ENCODE measurements around the gene CCER1.

CCER1 gene

DNA sequence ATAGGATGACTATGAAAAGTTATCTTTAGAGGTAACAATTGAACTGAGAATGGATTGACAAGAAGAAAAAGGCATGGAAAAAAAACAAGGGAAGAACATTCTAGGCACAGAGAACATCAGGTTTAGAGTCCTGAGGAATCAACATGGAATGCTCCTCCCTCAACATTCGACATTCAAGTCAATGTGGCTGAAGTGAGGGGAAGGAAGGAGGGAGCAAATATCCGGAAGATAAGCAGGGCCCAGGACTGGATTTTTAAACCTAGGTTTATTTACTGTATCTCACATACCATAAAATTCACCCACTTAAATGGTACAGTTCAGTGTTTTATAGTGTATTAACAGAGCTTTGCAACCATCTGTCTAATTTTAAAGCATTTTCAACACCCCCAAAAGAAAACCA, 9.6 kb upstream of the CCER1 start:
- no peak for DNase-seq

DNA sequence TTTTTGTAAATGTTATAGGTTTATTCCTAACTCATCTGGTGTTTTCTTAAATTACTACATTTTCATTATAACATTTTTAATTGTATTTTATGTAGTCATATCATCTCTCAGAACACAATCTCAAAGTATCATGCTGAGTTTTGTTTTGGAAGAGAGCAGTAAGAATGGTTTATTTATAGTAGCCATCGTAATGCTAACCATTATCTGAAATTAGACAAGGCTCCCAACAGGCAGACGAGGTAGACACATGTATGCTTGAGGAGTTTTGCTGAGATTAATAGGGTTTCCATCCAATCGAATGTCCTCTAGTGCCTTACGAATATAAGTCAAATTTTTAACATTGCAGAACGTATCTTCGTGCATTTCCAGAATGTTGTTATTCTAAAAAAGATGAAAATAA, 9.0 kb upstream of the CCER1 start:
- DNase-seq: no peak

DNA sequence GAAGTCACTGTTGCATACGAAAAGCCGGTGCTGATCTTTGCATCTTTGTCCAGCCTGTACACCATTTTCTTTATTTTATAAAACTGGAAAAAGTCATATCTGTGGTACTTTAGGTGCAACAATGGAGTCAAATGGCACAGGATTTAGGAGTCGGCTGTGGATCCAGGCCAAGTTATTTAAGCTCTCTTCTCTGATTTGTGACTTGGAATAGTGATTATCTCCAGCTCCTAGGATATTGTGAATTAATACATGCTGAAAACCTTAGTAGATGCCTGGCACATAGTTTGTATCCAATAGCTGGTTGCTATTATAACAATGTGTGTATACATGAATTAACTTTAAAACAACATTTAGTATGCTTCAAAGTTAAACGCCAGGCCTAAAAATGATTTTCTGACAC, 6.2 kb upstream of the CCER1 start:
- no peak for DNase-seq

DNA sequence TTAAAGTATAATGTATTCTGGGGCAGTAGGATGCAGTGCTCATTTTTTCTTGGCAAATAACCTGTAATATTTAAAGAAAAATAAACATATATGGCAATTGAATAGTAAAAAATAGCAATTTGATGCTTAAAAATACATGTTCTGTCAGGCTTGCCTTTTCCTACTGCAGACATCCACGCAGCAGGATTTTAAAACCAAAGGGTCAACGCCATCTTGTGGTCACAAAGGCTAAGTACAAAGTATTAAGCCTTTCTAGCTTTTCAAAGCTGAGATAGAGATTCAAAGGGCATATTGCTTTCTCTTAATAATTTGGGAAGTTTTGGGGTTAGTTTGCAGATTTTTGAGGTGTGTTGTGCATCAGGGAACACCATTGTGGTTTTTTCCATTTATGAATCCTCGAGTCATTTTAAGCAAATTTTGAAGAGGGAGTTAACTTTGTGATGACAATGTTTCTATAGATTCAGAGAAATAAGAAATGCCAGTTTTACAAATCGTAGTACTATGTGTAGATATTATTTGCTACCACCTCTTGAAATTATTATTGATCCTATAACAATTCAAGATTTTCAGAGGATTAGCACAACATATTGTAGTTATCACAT, 4.7 kb upstream of the CCER1 start:
- peak; percentile 27 for DNase-seq

DNA sequence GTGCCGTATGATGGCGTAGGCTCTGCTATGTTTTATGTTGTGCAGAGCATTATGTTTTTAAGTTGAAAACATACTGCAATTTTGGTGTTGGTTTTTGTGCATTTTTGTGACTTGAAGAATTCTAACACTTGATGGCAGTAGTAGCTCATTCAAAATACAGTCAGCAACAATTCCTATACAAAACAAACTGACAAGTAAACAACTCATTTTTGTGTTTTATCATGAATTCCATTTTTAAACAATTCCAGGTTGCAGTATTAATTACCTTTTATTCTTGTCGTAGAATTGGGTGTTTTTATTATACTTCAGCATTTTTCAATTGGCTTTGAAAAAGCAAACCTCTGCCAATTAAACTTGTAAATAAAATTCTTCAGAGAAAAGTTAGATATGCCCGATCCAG, 4.1 kb upstream of the CCER1 start:
- DNase-seq: no peak

DNA sequence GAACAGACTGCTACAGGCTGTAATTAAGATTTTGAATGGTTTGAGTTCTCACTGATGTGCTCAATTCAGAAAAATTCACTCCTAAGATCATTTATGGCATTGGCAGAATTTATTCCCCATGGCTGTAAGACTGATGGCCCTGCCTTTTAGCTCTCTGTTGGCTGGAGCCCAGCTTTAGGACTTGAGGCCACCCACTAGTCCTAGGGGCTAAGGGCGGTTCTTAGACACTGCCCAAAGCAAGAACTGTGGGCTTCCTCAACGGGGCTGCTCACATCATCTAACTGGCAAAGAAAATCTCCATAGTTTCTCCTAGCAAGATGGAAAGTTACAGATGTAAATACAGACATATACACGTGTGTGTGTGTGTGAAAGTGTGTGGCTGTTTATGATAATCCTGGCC, 3.4 kb upstream of the CCER1 start:
- no peak for DNase-seq

DNA sequence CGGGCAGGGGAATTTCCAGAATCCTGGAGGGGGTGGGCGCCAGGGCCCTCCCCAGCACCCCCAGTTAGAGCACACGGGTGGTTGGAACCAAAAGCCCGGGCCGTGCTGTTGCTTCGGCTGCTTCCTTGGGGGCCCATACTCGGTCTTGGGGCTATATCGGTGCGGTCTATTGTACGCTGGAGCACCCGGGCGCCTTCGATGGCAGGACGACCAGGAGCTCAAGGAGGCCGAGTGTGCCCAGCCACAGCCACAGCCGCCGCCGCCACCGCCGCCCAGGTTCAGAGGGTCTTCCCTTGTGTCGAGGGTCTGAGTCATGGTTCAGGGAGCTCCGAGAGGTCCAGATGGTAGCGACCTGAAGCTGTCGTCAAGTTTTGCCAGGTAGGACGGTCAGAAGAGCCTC, 548 bp downstream of the CCER1 start:
- no peak for DNase-seq

DNA sequence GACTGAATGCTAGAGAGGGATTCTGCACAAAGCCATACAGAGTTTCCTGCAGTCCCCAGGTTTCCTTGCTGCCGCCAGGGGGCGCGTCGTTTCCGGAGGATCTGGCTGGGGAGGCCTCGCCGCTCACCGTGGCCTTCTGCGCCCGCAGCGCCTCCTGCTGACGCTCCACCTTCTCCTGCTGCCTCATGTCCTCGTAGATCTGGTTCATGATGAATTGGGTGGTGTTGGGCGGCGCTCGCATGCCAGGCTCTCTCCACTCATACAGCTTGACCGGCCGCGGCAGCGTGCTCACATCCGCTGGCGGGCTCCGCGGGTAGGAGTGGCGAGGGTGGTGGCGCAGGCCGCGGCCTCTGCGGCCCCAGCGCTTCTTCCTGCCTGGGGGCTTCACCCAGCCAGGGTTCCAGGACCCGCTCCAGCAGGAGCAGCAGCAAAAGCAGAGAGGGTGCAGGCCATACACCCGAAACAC, 987 bp downstream of the CCER1 start:
- no peak for DNase-seq

DNA sequence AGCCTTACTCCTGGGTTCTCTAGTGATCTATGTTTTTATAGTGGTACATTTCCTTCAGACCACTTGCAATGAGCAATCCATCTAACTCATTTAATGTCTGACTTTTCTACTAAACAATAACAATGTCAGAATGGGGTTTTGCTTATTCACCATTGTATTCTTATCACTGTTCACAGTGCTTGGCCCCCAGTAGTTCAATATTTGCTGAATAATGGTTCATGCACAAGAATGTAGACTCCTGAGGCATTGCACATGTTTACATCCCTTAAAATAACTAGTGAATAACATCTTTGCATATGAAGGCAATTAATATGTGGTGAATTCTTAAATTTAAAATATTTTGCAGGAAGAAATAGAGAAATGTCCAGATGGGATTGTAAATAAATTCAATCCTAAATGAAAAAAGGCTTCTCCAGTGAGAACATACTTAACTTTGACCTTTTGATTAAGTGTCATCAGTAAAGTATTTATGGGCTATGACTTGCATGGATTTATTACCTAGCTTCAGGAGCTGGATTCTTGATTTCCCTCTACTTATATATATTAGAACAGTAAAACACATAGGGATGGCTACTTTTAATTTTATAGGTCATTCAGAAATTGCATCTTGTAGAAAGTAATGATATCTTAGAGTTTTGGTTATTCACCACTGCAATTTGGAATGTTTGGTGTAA, 3.4 kb downstream of the CCER1 start:
- no peak for DNase-seq

DNA sequence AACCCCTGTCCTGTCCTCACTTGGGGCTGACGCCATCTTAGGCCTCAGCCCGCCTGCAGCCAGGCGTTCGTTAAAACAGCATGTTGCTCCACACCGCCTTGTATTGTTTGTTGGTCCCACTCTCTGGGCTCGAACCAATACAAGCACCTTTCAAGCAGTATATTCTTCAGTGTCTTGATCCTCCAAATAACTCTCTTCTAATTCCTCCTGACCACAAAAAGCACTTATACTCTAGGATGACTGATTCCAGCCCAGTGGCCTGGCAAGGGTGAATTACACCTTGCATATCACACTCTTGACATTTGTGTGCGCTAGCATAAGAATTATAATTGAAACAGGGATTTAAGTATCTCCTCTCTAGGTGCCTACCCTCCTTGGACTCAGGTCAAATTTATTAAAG, 7.1 kb downstream of the CCER1 start:
- DNase-seq: no peak

DNA sequence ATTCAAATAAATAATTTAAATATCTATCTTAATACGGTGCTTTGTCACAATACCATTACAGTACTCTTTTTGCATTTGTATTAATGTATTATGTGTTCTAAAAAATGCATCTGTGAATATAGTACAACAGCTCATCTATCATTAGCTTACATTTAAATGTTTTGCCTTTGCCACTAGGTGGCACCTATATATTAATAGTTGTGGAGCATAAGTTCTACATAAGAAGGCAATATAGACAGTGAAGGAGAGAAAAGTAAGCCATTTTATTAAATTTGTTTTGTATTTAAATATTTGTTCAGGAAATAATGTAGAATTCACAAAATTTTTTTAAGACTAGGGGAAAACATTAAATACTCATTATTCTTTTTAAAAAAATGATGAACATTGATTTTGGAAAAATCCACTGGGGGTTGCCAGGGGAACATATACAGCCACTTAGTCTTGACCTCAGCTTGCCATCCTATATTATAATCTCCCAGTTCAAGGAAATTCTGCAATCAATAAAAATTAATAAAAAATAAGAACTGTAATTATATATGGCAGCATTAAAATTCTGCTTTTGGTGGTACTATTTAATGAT, 9.8 kb downstream of the CCER1 start:
- DNase-seq: peak; percentile 5

DNA sequence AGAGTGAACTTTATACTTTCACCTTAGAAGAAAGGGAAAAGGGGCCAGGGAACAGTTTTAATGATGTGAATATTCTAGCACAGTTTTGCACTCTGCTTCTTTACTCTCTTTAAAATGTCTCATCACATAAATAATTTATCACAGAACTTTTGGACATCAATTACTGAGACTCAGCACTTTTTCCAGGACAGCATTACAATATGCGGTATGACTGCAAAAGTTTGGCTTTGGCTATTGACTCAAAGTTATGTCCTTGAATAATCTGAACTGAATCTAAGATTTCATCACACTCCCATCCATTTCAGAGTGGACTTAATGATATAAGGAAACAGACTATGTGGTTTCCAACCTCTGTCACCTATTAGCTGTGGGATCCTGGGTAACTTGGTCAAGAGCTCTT, 11.7 kb downstream of the CCER1 start:
- no peak for DNase-seq

DNA sequence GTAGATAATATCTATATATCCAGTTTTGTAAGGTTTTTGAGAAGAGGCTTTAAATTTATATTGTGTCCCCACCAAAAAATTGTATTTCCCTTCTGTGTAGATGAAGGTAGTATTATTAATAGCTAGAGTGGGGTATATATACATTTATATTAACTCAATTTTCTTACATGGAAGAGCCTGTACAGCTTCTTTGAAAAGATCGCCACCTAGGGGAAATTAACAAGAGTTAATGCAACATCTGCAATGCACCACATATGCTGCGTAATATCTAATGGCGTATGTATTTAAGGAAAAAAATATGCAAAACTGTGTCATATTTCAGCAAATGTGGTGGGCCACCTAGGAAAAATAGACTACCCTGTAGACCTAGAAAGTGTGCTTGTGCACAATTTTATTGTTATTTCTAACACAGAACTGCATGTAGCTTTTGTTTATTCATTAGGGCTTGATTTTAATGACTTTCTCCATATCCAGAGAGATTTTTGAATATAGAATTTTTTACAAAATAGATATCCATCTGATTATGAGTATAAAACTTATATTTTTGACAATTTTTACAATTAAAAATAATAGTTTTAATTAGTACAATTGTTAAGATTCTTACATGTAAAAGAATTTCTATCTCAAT, 14.0 kb downstream of the CCER1 start:
- peak; percentile 48 for DNase-seq

DNA sequence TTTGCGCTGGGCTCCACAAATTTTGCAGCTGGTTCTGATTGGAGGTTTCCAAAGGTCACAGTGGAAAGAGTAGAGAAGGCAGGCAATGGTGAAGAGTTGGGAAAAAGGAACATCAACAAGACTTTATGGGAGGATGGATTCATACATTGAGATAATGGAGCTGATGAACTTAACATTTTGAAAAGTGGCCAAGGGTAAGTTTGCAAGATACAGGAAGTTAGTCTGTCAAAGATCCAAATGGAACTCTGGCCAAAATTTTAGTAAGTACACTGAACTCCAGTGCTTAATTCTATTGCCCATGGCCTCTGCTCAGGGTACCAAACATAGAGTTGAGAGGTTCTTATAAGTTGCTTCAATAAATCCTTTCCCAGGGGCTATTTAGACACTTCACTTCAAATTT, 15.6 kb downstream of the CCER1 start:
- DNase-seq: peak; percentile 46

DNA sequence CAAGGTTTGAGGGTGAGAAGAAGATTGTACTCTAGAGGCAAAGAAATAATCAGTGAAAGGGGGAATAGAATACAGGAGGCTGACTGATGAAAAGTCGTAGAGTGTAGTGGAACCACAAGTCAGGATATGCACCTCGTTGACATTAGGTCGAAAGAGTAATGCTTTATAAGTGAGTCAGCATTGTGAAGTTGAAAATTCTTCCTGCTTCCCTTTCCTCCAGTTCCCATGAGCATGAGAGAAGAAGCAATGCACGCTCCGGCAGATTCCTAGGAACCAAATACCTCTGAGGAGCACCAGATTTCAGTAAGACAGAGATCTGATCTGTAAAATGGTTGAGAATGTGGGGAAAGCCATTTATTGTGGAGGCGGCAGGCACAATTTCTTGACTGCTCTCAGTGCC, 16.5 kb downstream of the CCER1 start:
- peak; percentile 71 for DNase-seq

DNA sequence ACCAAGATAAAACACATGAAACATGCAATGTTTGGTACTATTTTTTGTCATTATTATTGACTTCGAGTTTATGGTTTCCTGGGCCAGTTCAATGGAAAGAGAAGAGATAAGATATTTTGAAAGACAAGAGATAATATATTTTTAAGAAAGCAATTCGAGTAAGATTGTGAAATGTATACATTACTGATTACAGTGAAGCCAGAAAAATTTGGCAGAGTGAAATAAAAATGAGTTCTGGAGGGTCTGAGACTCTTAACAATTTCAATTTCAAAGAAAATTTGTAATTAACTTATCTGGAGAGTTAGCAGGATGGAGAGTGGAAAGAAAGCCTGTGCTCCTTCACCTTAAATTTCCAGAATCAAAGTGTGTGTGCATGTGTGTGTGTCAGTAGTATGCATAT, 17.3 kb downstream of the CCER1 start:
- no peak for DNase-seq

DNA sequence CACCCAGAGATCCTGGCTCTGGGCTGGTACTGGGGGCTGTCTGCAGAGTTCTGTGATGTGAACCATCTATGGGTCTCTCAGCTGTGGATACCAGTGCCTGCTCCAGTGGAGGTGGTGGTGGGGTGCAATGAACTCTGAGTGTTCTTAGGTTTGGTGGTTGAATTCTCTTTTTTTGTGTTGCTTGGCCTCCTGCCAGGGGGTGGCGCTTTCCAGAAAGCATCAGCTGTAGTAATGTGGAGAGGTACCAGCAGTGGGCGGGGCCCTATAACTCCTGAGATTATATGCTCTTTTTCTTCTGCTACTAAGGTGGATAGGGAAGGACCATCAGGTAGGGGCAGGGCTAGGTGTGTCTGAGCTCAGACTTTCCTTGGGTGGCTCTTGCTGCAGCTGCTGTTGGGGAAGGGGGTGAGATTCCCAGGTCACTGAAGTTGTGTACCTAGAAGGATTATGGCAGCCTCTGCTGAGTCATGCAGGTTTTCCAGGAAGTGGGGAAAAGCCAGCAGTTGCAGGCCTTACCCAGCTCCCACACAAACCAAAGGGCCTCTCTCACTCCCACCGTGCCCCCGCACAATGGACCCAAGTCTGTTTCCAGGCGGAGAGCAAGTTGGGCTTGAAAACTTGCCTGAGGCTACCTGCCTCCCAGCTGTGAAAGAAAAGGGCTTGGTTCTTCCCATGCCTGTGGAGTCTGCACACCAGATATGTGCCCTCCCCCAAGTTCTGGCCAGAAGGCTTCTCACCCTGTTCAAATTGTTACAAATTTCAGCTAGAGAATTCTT, 18.6 kb downstream of the CCER1 start:
- peak; percentile 40 for DNase-seq

DNA sequence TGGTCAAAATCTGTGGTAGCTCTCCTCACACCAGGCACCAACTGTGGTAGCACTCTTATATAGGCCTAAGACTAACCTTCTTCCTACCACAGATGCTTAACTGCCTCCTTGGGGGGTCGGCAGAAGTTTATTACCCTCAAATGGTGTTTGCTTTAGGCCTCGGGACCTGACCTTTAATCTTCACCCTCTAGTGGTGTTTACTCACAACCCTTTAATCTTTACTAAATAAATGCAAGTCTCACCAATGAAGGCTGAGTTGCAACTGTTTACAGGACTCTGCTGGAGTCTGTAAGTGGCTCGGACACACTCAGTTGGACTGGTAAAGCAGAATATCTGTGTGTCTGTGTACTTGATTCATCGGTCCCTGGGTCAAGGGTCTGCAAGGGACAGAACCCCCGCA, 29.4 kb downstream of the CCER1 start:
- DNase-seq: no peak

DNA sequence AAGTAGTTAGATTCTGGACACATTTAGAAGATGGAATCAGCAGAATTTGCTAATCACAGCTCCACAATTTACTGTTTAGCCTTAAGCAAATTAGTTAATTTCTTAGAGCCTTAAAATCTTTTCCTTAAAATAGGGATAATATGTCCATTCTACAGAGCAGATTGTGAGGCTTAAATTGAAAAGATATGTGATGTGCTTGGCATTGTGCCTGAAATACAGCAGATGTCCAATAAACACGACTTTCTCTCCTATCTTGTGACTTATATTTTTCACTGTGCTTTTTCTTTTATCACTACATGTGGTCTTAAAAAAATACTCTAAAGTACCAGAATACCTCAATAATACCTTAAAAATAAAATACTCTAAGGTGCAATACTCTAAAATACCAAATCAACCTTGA, 30.6 kb downstream of the CCER1 start:
- DNase-seq: no peak

DNA sequence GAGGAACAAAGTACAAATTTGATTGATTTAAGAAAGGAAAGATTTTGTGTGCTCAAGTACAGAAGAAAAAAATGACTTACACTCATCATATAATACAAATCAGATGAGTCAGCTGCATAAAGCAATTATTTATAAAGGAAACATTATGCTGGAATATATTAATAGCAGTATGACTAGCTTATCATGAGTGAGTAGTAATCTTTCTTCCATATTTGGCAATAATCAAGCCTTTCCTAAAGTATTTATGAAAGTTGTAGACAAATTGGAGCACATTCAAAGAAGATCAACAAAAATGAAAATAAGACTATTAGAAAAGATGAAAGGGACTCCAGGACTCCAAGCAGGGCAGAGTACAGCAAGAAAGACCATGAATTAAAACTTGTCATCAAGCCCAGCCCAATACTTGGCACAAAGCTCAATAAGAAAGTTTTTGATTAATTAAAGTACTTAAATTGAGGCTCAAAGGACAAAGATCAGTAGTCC, 32.8 kb downstream of the CCER1 start:
- DNase-seq: no peak

DNA sequence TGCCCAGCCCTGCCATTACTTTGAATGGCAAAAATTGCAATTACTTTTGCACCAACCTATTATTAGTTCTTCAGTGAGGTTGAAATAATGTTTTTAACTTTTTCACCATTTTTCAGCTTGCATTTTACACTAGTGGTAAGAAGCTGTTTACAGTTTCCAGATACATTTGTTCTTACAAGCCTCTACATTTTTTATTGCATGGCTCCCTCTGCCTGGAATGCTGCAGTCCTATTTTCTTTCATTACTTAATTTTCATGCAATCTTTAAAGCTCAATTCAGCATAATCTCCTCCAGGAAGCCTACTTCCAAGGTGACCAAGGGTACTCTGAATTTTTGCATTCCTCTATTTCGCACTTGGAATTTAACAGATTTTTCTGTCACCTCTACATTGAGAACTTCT, 33.4 kb downstream of the CCER1 start:
- no peak for DNase-seq

DNA sequence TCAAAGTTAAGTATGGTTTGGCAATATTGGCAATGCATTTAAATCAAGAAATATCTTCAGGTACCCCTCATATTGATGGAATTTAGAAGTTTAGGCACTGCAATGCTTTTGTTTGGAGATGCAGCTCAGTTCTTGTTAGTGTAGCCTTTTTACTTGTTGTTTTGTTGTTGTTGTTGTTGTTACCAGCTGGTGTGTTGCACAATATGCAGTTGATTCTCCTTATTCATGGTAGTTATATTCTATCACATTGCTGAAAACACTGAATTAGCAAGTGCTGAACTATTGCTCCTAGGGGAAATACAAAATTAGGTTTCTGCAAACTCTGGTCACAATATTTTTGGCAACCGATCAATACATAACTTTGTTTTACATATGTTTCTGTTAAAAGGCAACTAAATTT, 34.8 kb downstream of the CCER1 start:
- no peak for DNase-seq

DNA sequence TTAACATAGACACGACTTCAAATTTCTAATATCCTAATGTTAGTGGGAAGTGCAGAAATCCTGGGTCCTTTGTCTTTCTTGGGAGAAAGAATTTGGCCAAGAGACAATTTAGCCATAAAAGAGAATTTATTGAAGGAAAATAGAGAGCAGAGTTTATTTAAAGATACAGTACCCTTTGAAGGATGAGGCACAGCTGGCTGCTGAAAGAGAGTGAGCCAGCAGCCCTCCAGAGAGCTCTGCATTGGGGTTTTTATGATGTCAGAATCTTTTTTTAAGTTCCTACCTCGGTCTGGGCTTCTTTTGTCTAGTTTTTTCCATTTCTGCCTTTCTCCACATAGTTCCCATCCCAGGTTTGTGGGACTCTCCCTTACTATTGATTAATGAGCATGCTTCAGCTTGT, 37.5 kb downstream of the CCER1 start:
- no peak for DNase-seq

Data from NCI-H226 (cell line).